Measurements from ENCODE around the gene CCDC47.

The CCDC47 gene

GRCh38 chr17:63817736-63818385, 44.5 kb upstream of the CCDC47 start:
- no peaks in the 10 kb centered on the region for H3K4me1 ChIP-seq (ENCODE audit: control insufficient read depth, insufficient read depth, low read length)
- TF ChIP-seq ZNF600 (tag by site-specific recombination; IDR thresholded peaks at IDR 0.05) (peak; percentile 44; the same call in 1 of the 2 replicates), ZBTB10 (tag by site-specific recombination; IDR thresholded peaks at IDR 0.05) (no peak), ZNF529 (tag by site-specific recombination; IDR thresholded peaks at IDR 0.05; ENCODE audit: insufficient replicate concordance) (no peak), HOXC10 (CRISPR knock-in tag; IDR thresholded peaks at IDR 0.05) (no peak)
- no peak overlapping the region for H3K27ac ChIP-seq (ENCODE audit: extremely low read depth, low read depth, low read length)
- H3K4me3 ChIP-seq (ENCODE audit: low read depth, low read length) = no peak overlapping the region
- CTCF ChIA-PET = interaction anchor here (1.0 to 3.4 kb wide), 3 partner anchors 9 to 20 kb away, joined by 3 to 17 read pairs (median 6); no protein-coding TSS in a partner anchor
- H3K9me3 ChIP-seq (ENCODE audit: control insufficient read depth, insufficient read depth, low read depth, low read length) = no peaks in the 10 kb centered on the region
- peaks cover 92 to 100% of the 10 kb centered on the region in 2 experiments for H3K36me3 ChIP-seq (ENCODE audit: control insufficient read depth in 2 of 2, insufficient read depth in 1 of 2, low read length in 2 of 2)
- POLR2A ChIA-PET = interaction anchor here (1.3 to 2.0 kb wide), 4 partner anchors 8 to 44 kb away, joined by 3 to 9 read pairs (median 4); partner anchors contain the start of genes CCDC47 and PSMC5

- ChIA-PET CTCF (interaction anchor here (0.7 to 3.4 kb wide), 3 partner anchors 12 to 18 kb away, joined by 3 to 17 read pairs (median 4); no protein-coding TSS in a partner anchor), POLR2A (interaction anchor here (1.1 kb wide), 1 partner anchor 18 kb away, joined by 3 read pairs; no protein-coding TSS in a partner anchor)
- TF ChIP-seq ZNF26 (tag by site-specific recombination; IDR thresholded peaks at IDR 0.05) (no peak), ZNF629 (tag by site-specific recombination; IDR thresholded peaks at IDR 0.05) (no peak), PRDM4 (tag by site-specific recombination; IDR thresholded peaks at IDR 0.05) (no peak), KLF10 (tag by site-specific recombination; IDR thresholded peaks at IDR 0.05) (no peak), ZNF280D (tag by site-specific recombination; IDR thresholded peaks at IDR 0.05) (no peak)
- H3K27ac ChIP-seq (ENCODE audit: extremely low read depth, low read depth, low read length) = no peak overlapping the region
- H3K36me3 ChIP-seq (ENCODE audit: control insufficient read depth in 2 of 2, insufficient read depth in 1 of 2, low read length in 2 of 2) = peaks cover 92 to 100% of the 10 kb centered on the region in 2 experiments
- H3K4me1 ChIP-seq (ENCODE audit: control insufficient read depth, insufficient read depth, low read length) = no peaks in the 10 kb centered on the region
- no peaks in the 10 kb centered on the region for H3K9me3 ChIP-seq (ENCODE audit: control insufficient read depth, insufficient read depth, low read depth, low read length)
- no peak overlapping the region for H3K4me3 ChIP-seq (ENCODE audit: low read depth, low read length)
Observed at GRCh38 chr17:63816669-63817068, 43.3 kb upstream of the CCDC47 start.
